Caco-2 (cell line): ENCODE results near the gene XKR3. TPM values are rescaled to one million over a fixed set of nuclear protein-coding genes. Genes with fewer than 3 reads are reported as not detected.

Experiments used
- BruUV-seq: library from RNA; stranded (reverse); fragments of 400-500 nt; replicated peaks from 2 replicates; lab custom pipeline; 2021; lab: Mats Ljungman, UMichigan
- CTCF ChIA-PET: fragments of 300-600 bp; sonication (Branson Sonifier 250); formaldehyde crosslinking; loops from one replicate; lab custom pipeline; 2022; ENCODE audit warnings: antibody characterized with exemption; lab: Charles Lee
- POLR2A ChIA-PET: fragments of 300-600 bp; sonication (Branson Sonifier 250); formaldehyde crosslinking; loops from one replicate; lab custom pipeline; 2022; ENCODE audit warnings: antibody characterized with exemption; lab: Charles Lee
- DNase-seq, 2 experiments: peaks; one replicate each; pipeline versions ENCODE4 v3.0.0 to v3.0.0-alpha.2; 2020 to 2022
- H3K27me3 ChIP-seq: replicated peaks from 2 replicates; pipeline ENCODE4 v1.6.0; 2011; ENCODE audit warnings: low read length; ENCODE audit not compliant: control insufficient read depth, insufficient read depth
- H3K36me3 ChIP-seq: 2 replicates; pipeline ENCODE4 v1.5.1; 2011; ENCODE audit warnings: low read length; ENCODE audit not compliant: control insufficient read depth, insufficient read depth
- H3K4me1 ChIP-seq: fragments of 250-450 bp; sonication (Bioruptor Pico); 2 replicates; pipeline ENCODE4 v1.5.1; 2020; ENCODE audit warnings: mild to moderate bottlenecking
- H3K4me3 ChIP-seq: 2 replicates; pipeline ENCODE4 v1.5.1; 2011; ENCODE audit warnings: low read depth, mild to moderate bottlenecking, control low read depth, low read length
- H3K9me3 ChIP-seq: fragments of 250-450 bp; sonication (Bioruptor Pico); 2 replicates; pipeline ENCODE4 v1.5.1; 2020; ENCODE audit warnings: mild to moderate bottlenecking, moderate library complexity
- H3K27ac Mint-ChIP-seq: one replicate; pipeline ENCODE4 v1.8.0; 2022; ENCODE audit warnings: mixed read lengths; ENCODE audit not compliant: unreplicated experiment
- H3K27me3 Mint-ChIP-seq: one replicate; pipeline ENCODE4 v1.8.0; 2022; ENCODE audit warnings: mixed read lengths; ENCODE audit not compliant: insufficient read depth, unreplicated experiment
- H3K36me3 Mint-ChIP-seq: one replicate; pipeline ENCODE4 v1.8.0; 2022; ENCODE audit warnings: mild to moderate bottlenecking, mixed read lengths; ENCODE audit not compliant: insufficient read depth, unreplicated experiment
- H3K4me1 Mint-ChIP-seq: one replicate; pipeline ENCODE4 v1.8.0; 2022; ENCODE audit warnings: low read depth, mixed read lengths; ENCODE audit not compliant: unreplicated experiment
- H3K4me3 Mint-ChIP-seq: one replicate; pipeline ENCODE4 v1.8.0; 2022; ENCODE audit warnings: mild to moderate bottlenecking, moderate library complexity, mixed read lengths; ENCODE audit not compliant: unreplicated experiment
- H3K9me3 Mint-ChIP-seq: one replicate; pipeline ENCODE4 v1.8.0; 2022; ENCODE audit warnings: mixed read lengths; ENCODE audit not compliant: unreplicated experiment
- CTCF ChIP-seq, 2 experiments: fragments of 200-600 bp in 1 of 2; IDR thresholded peaks; 1 replicate in 1 of 2; 2 replicates in 1 of 2; pipeline versions ENCODE4 v1.5.1 to v1.8.0; 2011 to 2022; ENCODE audit warnings: antibody characterized with exemption in 1 of 2, control low read depth in 1 of 2, inconsistent platforms in 1 of 2, low read depth in 1 of 2, low read length in 1 of 2, mild to moderate bottlenecking in 1 of 2, moderate library complexity in 1 of 2; ENCODE audit not compliant: insufficient read depth in 1 of 2, severe bottlenecking in 1 of 2, unreplicated experiment in 1 of 2
- intact Hi-C: fragments of 100-400 bp; cut with micrococcal nuclease; formaldehyde crosslinking; loops from one replicate; pipeline ENCODE4 v1.10.0; 2022; ENCODE audit not compliant: unreplicated experiment
- total RNA-seq: library from RNA; stranded (reverse); gene quantifications from 2 replicates; pipeline ENCODE4 v1.2.3, GENCODE V29; 2022

Gene XKR3
- total RNA-seq, 1 experiment from 2014 or later: not detected

GRCh38 chr22:16829985-16830384, 4.8 kb upstream of the XKR3 start:
- no TSS peak for BruUV-seq
- H3K27me3 Mint-ChIP-seq: no peaks in the 10 kb centered on the region
- ChIA-PET CTCF (no interaction called here), POLR2A (no interaction called here)
- H3K27ac Mint-ChIP-seq: no peak overlapping the region
- Histone ChIP-seq H3K36me3 (no peaks in the 10 kb centered on the region), H3K4me1 (no peaks in the 10 kb centered on the region), H3K4me3 (no peak overlapping the region), H3K9me3 (no peaks in the 10 kb centered on the region), H3K27me3 (no peaks in the 10 kb centered on the region)
- no peaks in the 10 kb centered on the region for H3K9me3 Mint-ChIP-seq
- intact Hi-C loops: no loop called here
- H3K4me1 Mint-ChIP-seq: peaks cover 16% of the 10 kb centered on the region
- no peak overlapping the region for H3K4me3 Mint-ChIP-seq
- no peak for TF ChIP-seq CTCF (IDR thresholded peaks at IDR 0.05; ENCODE audit: insufficient read depth in 1 of 2, low read depth in 1 of 2, low read length in 1 of 2, severe bottlenecking in 1 of 2, unreplicated experiment in 1 of 2)
- H3K36me3 Mint-ChIP-seq: no peaks in the 10 kb centered on the region
- no peak for DNase-seq

GRCh38 chr22:16828876-16829275, 3.7 kb upstream of the XKR3 start:
- no peaks in the 10 kb centered on the region for H3K4me1 ChIP-seq
- H3K27me3 ChIP-seq: no peaks in the 10 kb centered on the region
- TF ChIP-seq CTCF (IDR thresholded peaks at IDR 0.05; ENCODE audit: insufficient read depth in 1 of 2, low read depth in 1 of 2, low read length in 1 of 2, severe bottlenecking in 1 of 2, unreplicated experiment in 1 of 2): no peak
- H3K27me3 Mint-ChIP-seq: peaks cover 2% of the 10 kb centered on the region
- BruUV-seq: no TSS peak
- ChIA-PET CTCF (no interaction called here), POLR2A (no interaction called here)
- DNase-seq: no peak
- H3K36me3 ChIP-seq: no peaks in the 10 kb centered on the region
- H3K9me3 Mint-ChIP-seq: no peaks in the 10 kb centered on the region
- no peak overlapping the region for H3K4me3 ChIP-seq
- intact Hi-C loops: no loop called here
- H3K36me3 Mint-ChIP-seq: no peaks in the 10 kb centered on the region
- no peaks in the 10 kb centered on the region for H3K9me3 ChIP-seq
- no peak overlapping the region for H3K27ac Mint-ChIP-seq
- no peak overlapping the region for H3K4me3 Mint-ChIP-seq
- peaks cover 16% of the 10 kb centered on the region for H3K4me1 Mint-ChIP-seq

DNA sequence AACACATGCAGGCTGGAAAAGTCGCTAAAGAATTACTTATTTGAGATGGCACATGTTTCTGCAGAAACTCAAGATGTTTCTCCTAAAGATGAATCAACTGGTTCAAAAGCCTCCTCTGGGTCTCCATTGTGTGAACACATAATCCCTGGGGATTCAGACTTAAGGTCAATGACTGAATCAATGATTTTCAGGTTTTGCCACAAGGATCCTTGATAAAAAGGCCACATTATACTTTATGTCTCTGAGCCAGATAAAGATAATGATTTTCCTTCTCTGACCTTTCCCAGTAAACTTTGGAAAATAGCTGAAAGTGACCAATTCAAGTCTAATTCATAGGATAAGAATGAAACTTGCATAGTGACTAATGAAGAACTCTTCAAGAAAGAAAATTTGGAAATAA, 2.3 kb upstream of the XKR3 start:
- Histone ChIP-seq H3K27me3 (no peaks in the 10 kb centered on the region), H3K4me3 (no peak overlapping the region), H3K36me3 (no peaks in the 10 kb centered on the region), H3K4me1 (no peaks in the 10 kb centered on the region), H3K9me3 (no peaks in the 10 kb centered on the region)
- H3K4me1 Mint-ChIP-seq: peaks cover 16% of the 10 kb centered on the region
- no peaks in the 10 kb centered on the region for H3K9me3 Mint-ChIP-seq
- no peak overlapping the region for H3K4me3 Mint-ChIP-seq
- no peak for DNase-seq
- no TSS peak for BruUV-seq
- intact Hi-C loops: no loop called here
- TF ChIP-seq CTCF (IDR thresholded peaks at IDR 0.05; ENCODE audit: insufficient read depth in 1 of 2, low read depth in 1 of 2, low read length in 1 of 2, severe bottlenecking in 1 of 2, unreplicated experiment in 1 of 2): no peak
- H3K27me3 Mint-ChIP-seq: peaks cover 8% of the 10 kb centered on the region
- H3K36me3 Mint-ChIP-seq: no peaks in the 10 kb centered on the region
- H3K27ac Mint-ChIP-seq: no peak overlapping the region
- POLR2A ChIA-PET: no interaction called here
- CTCF ChIA-PET: no interaction called here
